ENCODE data around the gene PAK4. TPM values are rescaled to one million over a fixed set of nuclear protein-coding genes. Genes with fewer than 3 reads are reported as not detected.

The PAK4 gene
- total RNA-seq, 1 donor from 2014 or later: 2.1 TPM

GRCh38 chr19:39146091-39146490, 20.5 kb downstream of the PAK4 start:
- no peak overlapping the region for H3K4me3 ChIP-seq (ENCODE audit: low read length in 3 of 3)
- no peaks in the 10 kb centered on the region for H3K27me3 ChIP-seq (ENCODE audit: control insufficient read depth in 3 of 3, insufficient read depth in 3 of 3, low read length in 3 of 3)
- no peaks in the 10 kb centered on the region for H3K9me3 ChIP-seq (ENCODE audit: control insufficient read depth in 3 of 3, low read length in 3 of 3)
- no peak overlapping the region for H3K27ac ChIP-seq (ENCODE audit: low read depth, low read length)
- no peaks in the 10 kb centered on the region for H3K36me3 ChIP-seq (ENCODE audit: control insufficient read depth in 3 of 3, insufficient read depth in 3 of 3, low read length in 3 of 3)
- H3K9ac ChIP-seq (ENCODE audit: low read depth in 1 of 3, low read length in 3 of 3): no peak overlapping the region
- H3K4me1 ChIP-seq (ENCODE audit: control insufficient read depth in 3 of 3, insufficient read depth in 3 of 3, low read length in 3 of 3): peaks cover 6 to 15% (median 7%) of the 10 kb centered on the region in 3 donors

DNA sequence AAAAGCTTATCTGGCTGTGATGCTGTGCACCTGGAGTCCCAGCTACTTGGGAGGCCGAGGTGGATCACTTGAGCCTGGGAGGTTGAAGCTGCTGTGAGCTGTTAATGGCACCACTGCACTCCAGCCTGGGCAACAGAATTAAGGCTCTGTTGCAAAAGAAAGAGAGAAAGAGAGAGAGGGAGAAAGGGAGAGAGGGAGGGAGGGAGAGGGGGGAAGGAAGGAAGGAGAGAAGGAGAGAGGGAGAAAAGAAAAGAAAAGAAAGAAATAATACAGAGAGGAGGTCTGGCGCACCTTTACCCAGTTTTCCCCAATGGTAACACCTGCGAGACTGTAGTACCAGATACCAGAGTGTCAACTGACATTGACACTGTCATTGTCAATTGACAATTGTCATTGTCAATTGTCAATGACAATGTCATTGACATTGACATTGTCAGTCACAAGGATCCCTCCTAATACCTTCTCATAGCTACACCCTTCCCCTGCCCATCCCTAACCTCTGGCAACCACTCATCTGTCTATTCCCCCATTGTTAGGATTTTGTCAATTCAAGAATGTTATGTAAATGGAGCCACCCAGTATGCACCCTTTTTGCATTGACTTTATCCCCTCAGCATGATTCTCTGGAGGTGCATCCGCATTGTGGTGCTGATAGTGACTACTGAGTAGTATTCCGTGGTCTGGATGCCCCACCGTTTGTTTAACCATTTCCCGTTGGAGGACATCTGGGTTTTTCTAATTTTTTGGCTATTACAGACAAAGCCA, 21.3 kb downstream of the PAK4 start:
- peaks cover 6 to 15% (median 7%) of the 10 kb centered on the region in 3 donors for H3K4me1 ChIP-seq (ENCODE audit: control insufficient read depth in 3 of 3, insufficient read depth in 3 of 3, low read length in 3 of 3)
- no peak overlapping the region for H3K4me3 ChIP-seq (ENCODE audit: low read length in 3 of 3)
- no peaks in the 10 kb centered on the region for H3K9me3 ChIP-seq (ENCODE audit: control insufficient read depth in 3 of 3, low read length in 3 of 3)
- H3K9ac ChIP-seq (ENCODE audit: low read depth in 1 of 3, low read length in 3 of 3): no peak overlapping the region
- no peaks in the 10 kb centered on the region for H3K36me3 ChIP-seq (ENCODE audit: control insufficient read depth in 3 of 3, insufficient read depth in 3 of 3, low read length in 3 of 3)
- no peaks in the 10 kb centered on the region for H3K27me3 ChIP-seq (ENCODE audit: control insufficient read depth in 3 of 3, insufficient read depth in 3 of 3, low read length in 3 of 3)
- H3K27ac ChIP-seq (ENCODE audit: low read depth, low read length): no peak overlapping the region

- Histone ChIP-seq H3K27me3 (ENCODE audit: control insufficient read depth in 3 of 3, insufficient read depth in 3 of 3, low read length in 3 of 3) (no peaks in the 10 kb centered on the region), H3K9me3 (ENCODE audit: control insufficient read depth in 3 of 3, low read length in 3 of 3) (no peaks in the 10 kb centered on the region), H3K27ac (ENCODE audit: low read depth, low read length) (no peak overlapping the region), H3K4me3 (ENCODE audit: low read length in 3 of 3) (no peak overlapping the region), H3K4me1 (ENCODE audit: control insufficient read depth in 3 of 3, insufficient read depth in 3 of 3, low read length in 3 of 3) (peaks cover 6 to 15% (median 7%) of the 10 kb centered on the region in 3 donors), H3K9ac (ENCODE audit: low read depth in 1 of 3, low read length in 3 of 3) (no peak overlapping the region), H3K36me3 (ENCODE audit: control insufficient read depth in 3 of 3, insufficient read depth in 3 of 3, low read length in 3 of 3) (no peaks in the 10 kb centered on the region)
These were observed 21.9 kb downstream of the PAK4 start for GRCh38 chr19:39147480-39147879.

- H3K4me1 ChIP-seq (ENCODE audit: control insufficient read depth in 3 of 3, insufficient read depth in 3 of 3, low read length in 3 of 3): peaks cover 6 to 14% (median 7%) of the 10 kb centered on the region in 3 donors
- no peaks in the 10 kb centered on the region for H3K9me3 ChIP-seq (ENCODE audit: control insufficient read depth in 3 of 3, low read length in 3 of 3)
- H3K27me3 ChIP-seq (ENCODE audit: control insufficient read depth in 3 of 3, insufficient read depth in 3 of 3, low read length in 3 of 3): no peaks in the 10 kb centered on the region
- no peaks in the 10 kb centered on the region for H3K36me3 ChIP-seq (ENCODE audit: control insufficient read depth in 3 of 3, insufficient read depth in 3 of 3, low read length in 3 of 3)
- no peak overlapping the region for H3K9ac ChIP-seq (ENCODE audit: low read depth in 1 of 3, low read length in 3 of 3)
- no peak overlapping the region for H3K27ac ChIP-seq (ENCODE audit: low read depth, low read length)
- no peak overlapping the region for H3K4me3 ChIP-seq (ENCODE audit: low read length in 3 of 3)
These were observed 23.4 kb downstream of the PAK4 start for GRCh38 chr19:39148939-39149529.

- no peaks in the 10 kb centered on the region for H3K27me3 ChIP-seq (ENCODE audit: control insufficient read depth in 3 of 3, insufficient read depth in 3 of 3, low read length in 3 of 3)
- no peak overlapping the region for H3K27ac ChIP-seq (ENCODE audit: low read depth, low read length)
- H3K9me3 ChIP-seq (ENCODE audit: control insufficient read depth in 3 of 3, low read length in 3 of 3): no peaks in the 10 kb centered on the region
- no peak overlapping the region for H3K9ac ChIP-seq (ENCODE audit: low read depth in 1 of 3, low read length in 3 of 3)
- H3K4me1 ChIP-seq (ENCODE audit: control insufficient read depth in 3 of 3, insufficient read depth in 3 of 3, low read length in 3 of 3): peaks cover 0 to 2% (median under 1%) of the 10 kb centered on the region in 3 donors
- no peak overlapping the region for H3K4me3 ChIP-seq (ENCODE audit: low read length in 3 of 3)
- H3K36me3 ChIP-seq (ENCODE audit: control insufficient read depth in 3 of 3, insufficient read depth in 3 of 3, low read length in 3 of 3): no peaks in the 10 kb centered on the region
These were observed 24.6 kb downstream of the PAK4 start for GRCh38 chr19:39150235-39150634.

DNA sequence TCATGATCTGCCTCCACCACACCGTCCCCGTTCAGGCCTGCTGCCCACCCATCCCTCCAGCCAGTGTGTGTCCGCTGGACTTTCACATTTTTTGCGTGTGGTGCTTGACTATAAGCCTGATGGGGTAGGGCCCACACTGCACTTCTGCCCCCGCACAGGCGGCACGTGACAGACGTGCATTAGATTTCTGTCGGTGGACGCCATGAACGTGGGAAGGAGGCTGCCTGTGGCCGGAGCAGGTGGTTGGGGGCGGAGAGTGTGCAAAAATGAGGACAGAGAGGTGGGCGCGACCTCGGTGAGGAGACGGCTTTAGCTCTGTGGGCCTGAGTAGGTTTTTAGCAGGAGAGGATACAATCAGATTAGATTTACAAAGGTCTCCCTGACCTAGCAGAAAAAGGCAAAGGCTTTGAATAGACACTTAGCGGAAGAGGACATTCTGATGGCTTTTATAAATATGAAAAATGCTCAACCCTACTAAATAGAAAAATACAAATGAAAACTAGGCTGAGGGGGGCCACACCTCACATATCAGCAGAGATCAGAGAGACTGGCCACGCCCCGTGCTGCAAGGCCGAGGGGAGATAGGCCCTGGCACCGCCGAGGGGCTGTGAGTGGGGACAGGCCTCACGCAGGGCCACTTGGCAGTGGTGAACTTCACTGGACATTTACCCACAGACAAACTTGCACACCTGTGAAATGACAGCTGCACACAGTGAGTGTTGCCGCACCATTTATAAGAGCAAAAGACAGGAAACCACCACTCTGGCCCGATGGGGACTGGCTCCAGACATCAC, 25.4 kb downstream of the PAK4 start:
- Histone ChIP-seq H3K4me3 (ENCODE audit: low read length in 3 of 3) (no peak overlapping the region), H3K36me3 (ENCODE audit: control insufficient read depth in 3 of 3, insufficient read depth in 3 of 3, low read length in 3 of 3) (no peaks in the 10 kb centered on the region), H3K27me3 (ENCODE audit: control insufficient read depth in 3 of 3, insufficient read depth in 3 of 3, low read length in 3 of 3) (no peaks in the 10 kb centered on the region), H3K9ac (ENCODE audit: low read depth in 1 of 3, low read length in 3 of 3) (no peak overlapping the region), H3K9me3 (ENCODE audit: control insufficient read depth in 3 of 3, low read length in 3 of 3) (no peaks in the 10 kb centered on the region), H3K4me1 (ENCODE audit: control insufficient read depth in 3 of 3, insufficient read depth in 3 of 3, low read length in 3 of 3) (no peaks in the 10 kb centered on the region), H3K27ac (ENCODE audit: low read depth, low read length) (no peak overlapping the region)

DNA sequence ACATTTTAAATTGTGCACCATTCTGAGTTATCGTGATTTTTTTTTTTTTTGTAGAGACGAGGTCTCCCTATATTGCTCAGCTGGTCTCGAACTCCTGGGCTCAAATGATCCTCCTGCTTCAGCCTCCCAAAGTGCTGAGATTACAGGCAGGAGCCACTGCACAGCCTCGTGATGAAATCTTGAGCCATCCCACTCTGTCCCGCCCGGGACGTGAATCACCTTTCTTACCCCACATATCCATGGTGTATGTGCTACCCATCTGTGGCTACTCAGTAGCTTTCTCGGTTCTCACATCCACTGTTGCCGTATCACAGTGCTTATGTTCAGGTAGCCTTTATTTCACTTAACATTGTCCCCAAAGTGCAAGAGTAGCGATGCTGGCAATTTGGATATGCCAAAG, 26.5 kb downstream of the PAK4 start:
- Histone ChIP-seq H3K4me3 (ENCODE audit: low read length in 3 of 3) (no peak overlapping the region), H3K9ac (ENCODE audit: low read depth in 1 of 3, low read length in 3 of 3) (no peak overlapping the region), H3K9me3 (ENCODE audit: control insufficient read depth in 3 of 3, low read length in 3 of 3) (no peaks in the 10 kb centered on the region), H3K36me3 (ENCODE audit: control insufficient read depth in 3 of 3, insufficient read depth in 3 of 3, low read length in 3 of 3) (no peaks in the 10 kb centered on the region), H3K4me1 (ENCODE audit: control insufficient read depth in 3 of 3, insufficient read depth in 3 of 3, low read length in 3 of 3) (peaks cover 0 to 5% (median 5%) of the 10 kb centered on the region in 3 donors), H3K27me3 (ENCODE audit: control insufficient read depth in 3 of 3, insufficient read depth in 3 of 3, low read length in 3 of 3) (no peaks in the 10 kb centered on the region), H3K27ac (ENCODE audit: low read depth, low read length) (no peak overlapping the region)

GRCh38 chr19:39154100-39154628, 28.6 kb downstream of the PAK4 start:
- Histone ChIP-seq H3K4me3 (ENCODE audit: low read length in 3 of 3) (no peak overlapping the region), H3K9ac (ENCODE audit: low read depth in 1 of 3, low read length in 3 of 3) (no peak overlapping the region), H3K36me3 (ENCODE audit: control insufficient read depth in 3 of 3, insufficient read depth in 3 of 3, low read length in 3 of 3) (no peaks in the 10 kb centered on the region), H3K27ac (ENCODE audit: low read depth, low read length) (no peak overlapping the region), H3K27me3 (ENCODE audit: control insufficient read depth in 3 of 3, insufficient read depth in 3 of 3, low read length in 3 of 3) (no peaks in the 10 kb centered on the region), H3K4me1 (ENCODE audit: control insufficient read depth in 3 of 3, insufficient read depth in 3 of 3, low read length in 3 of 3) (peaks cover 2 to 10% (median 8%) of the 10 kb centered on the region in 3 donors), H3K9me3 (ENCODE audit: control insufficient read depth in 3 of 3, low read length in 3 of 3) (no peaks in the 10 kb centered on the region)

GRCh38 chr19:39154629-39155100, 29.1 kb downstream of the PAK4 start:
- Histone ChIP-seq H3K4me3 (ENCODE audit: low read length in 3 of 3) (no peak overlapping the region), H3K9ac (ENCODE audit: low read depth in 1 of 3, low read length in 3 of 3) (no peak overlapping the region), H3K27me3 (ENCODE audit: control insufficient read depth in 3 of 3, insufficient read depth in 3 of 3, low read length in 3 of 3) (no peaks in the 10 kb centered on the region), H3K27ac (ENCODE audit: low read depth, low read length) (no peak overlapping the region), H3K9me3 (ENCODE audit: control insufficient read depth in 3 of 3, low read length in 3 of 3) (no peaks in the 10 kb centered on the region), H3K4me1 (ENCODE audit: control insufficient read depth in 3 of 3, insufficient read depth in 3 of 3, low read length in 3 of 3) (peaks cover 2 to 10% (median 8%) of the 10 kb centered on the region in 3 donors), H3K36me3 (ENCODE audit: control insufficient read depth in 3 of 3, insufficient read depth in 3 of 3, low read length in 3 of 3) (no peaks in the 10 kb centered on the region)
